K562 (cell line): ENCODE results near the gene NAB1. TPM values are rescaled to one million over a fixed set of nuclear protein-coding genes. Genes with fewer than 3 reads are reported as not detected.

Experiments
- ATAC-seq: fragments of 200-7000 bp; cut with Tn5 transposase; 3 replicates; pipeline ENCODE4 v1.9.1; 2020; ENCODE audit warnings: moderate library complexity
- BruUV-seq: library from RNA; stranded (reverse); fragments of 400-500 nt; replicated peaks from 2 replicates; lab custom pipeline; 2021; lab: Mats Ljungman, UMichigan
- CTCF ChIA-PET: fragments of 300-600 bp; formaldehyde crosslinking; extraction: SDS; loops from one replicate; lab custom pipeline; 2021; ENCODE audit warnings: low intra/inter-chr PET ratio; lab: Yijun Ruan, JAX
- POLR2A ChIA-PET: fragments of 300-600, 350-650 bp; sonication (Branson Sonifier 250); formaldehyde crosslinking; extraction: SDS; loops from one replicate; lab custom pipeline; 2021; ENCODE audit warnings: antibody characterized with exemption, inconsistent platforms; lab: Yijun Ruan, JAX
- DNase-seq, 4 experiments: peaks; one replicate each; pipeline versions ENCODE4 v3.0.0 to v3.0.0-alpha.2; 2011 to 2018; ENCODE audit warnings: low spot score in 3 of 4, mixed read lengths in 3 of 4; ENCODE audit errors: extremely low read depth in 1 of 4
- FAIRE-seq: peaks from 2 replicates; lab custom pipeline; 2011; peaks lifted over from hg19 to GRCh38; lab: Jason Lieb, UNC
- H2AFZ ChIP-seq: 2 replicates; pipeline ENCODE4 v1.6.0; 2011; ENCODE audit warnings: low read depth, low read length, control low read depth, inconsistent platforms
- H3K27ac ChIP-seq: fragments of 200-600 bp; 3 replicates; pipeline ENCODE4 v1.8.0; 2011; ENCODE audit warnings: low read depth, mild to moderate bottlenecking, control low read depth, inconsistent platforms, low read length, moderate library complexity, mixed read lengths; ENCODE audit errors: extremely low read depth
- H3K27me3 ChIP-seq, 2 experiments: fragments of 300-600 bp in 1 of 2; 2 replicates in 1 of 2; 3 replicates in 1 of 2; pipeline versions ENCODE4 v1.6.0 to v1.8.0; 2011; ENCODE audit warnings: inconsistent platforms in 2 of 2, low read length in 2 of 2, mild to moderate bottlenecking in 1 of 2, mixed read lengths in 1 of 2, moderate library complexity in 1 of 2; ENCODE audit not compliant: control insufficient read depth in 2 of 2, insufficient read depth in 2 of 2
- H3K36me3 ChIP-seq: fragments of 300-600 bp; 3 replicates; pipeline ENCODE4 v1.8.0; 2011; ENCODE audit warnings: mild to moderate bottlenecking, low read length, inconsistent platforms; ENCODE audit not compliant: control insufficient read depth, insufficient read depth
- H3K4me1 ChIP-seq, 2 experiments: fragments of 200-600 bp in 1 of 2; replicated peaks in 1 of 2; 2 replicates in 1 of 2; 3 replicates in 1 of 2; pipeline versions ENCODE4 v1.5.1 to v1.8.0; 2011; ENCODE audit warnings: inconsistent platforms in 2 of 2, low read length in 2 of 2, mild to moderate bottlenecking in 1 of 2, mixed read lengths in 1 of 2, moderate library complexity in 1 of 2; ENCODE audit not compliant: control insufficient read depth in 2 of 2, insufficient read depth in 2 of 2
- H3K4me2 ChIP-seq: 2 replicates; pipeline ENCODE4 v1.6.1; 2011; ENCODE audit warnings: low read length, control low read depth, inconsistent platforms, mixed read lengths; ENCODE audit not compliant: insufficient read depth
- H3K4me3 ChIP-seq: fragments of 200-600 bp; sonication (generic), shearing (Covaris generic); 2 replicates; pipeline ENCODE4 v1.5.1; 2016; ENCODE audit warnings: control low read depth, inconsistent platforms
- H3K79me2 ChIP-seq: fragments of 200-600 bp; 3 replicates; pipeline ENCODE4 v1.8.0; 2011; ENCODE audit warnings: low read length, inconsistent platforms; ENCODE audit not compliant: control insufficient read depth, insufficient read depth
- H3K9ac ChIP-seq, 2 experiments: 2 replicates each; pipeline versions ENCODE4 v1.6.0 to v1.6.1; 2011; ENCODE audit warnings: low read depth in 2 of 2, low read length in 2 of 2, control low read depth in 1 of 2, inconsistent platforms in 1 of 2, mild to moderate bottlenecking in 1 of 2, mixed read lengths in 1 of 2; ENCODE audit not compliant: insufficient read depth in 1 of 2
- H3K9me1 ChIP-seq: one replicate; pipeline ENCODE4 v1.6.0; 2011; ENCODE audit warnings: inconsistent platforms, mild to moderate bottlenecking, low read length, moderate library complexity; ENCODE audit not compliant: control insufficient read depth, insufficient read depth
- H3K9me3 ChIP-seq: replicated peaks from 2 replicates; pipeline ENCODE4 v1.5.1; 2011; ENCODE audit warnings: low read depth, low read length, inconsistent platforms; ENCODE audit not compliant: control insufficient read depth, insufficient read depth
- H4K20me1 ChIP-seq: replicated peaks from 2 replicates; pipeline ENCODE4 v1.6.1; 2011; ENCODE audit warnings: low read length, inconsistent platforms, mixed read lengths; ENCODE audit not compliant: control insufficient read depth, insufficient read depth
- BRCA1 ChIP-seq, 2 experiments: fragments of 450-650 bp in 1 of 2; sonication (generic) in 1 of 2; formaldehyde crosslinking in 1 of 2; IDR thresholded peaks; 2 replicates each; pipeline versions ENCODE4 v1.5.0 to v1.6.1; 2017 to 2020; ENCODE audit warnings: mild to moderate bottlenecking in 1 of 2, missing genetic modification reagents in 1 of 2
- EGR1 ChIP-seq: fragments of 450-650 bp; conservative IDR thresholded peaks from 2 replicates; pipeline ENCODE4 v1.6.1; 2017; ENCODE audit warnings: mild to moderate bottlenecking
- FOXA1 ChIP-seq: fragments of 450-650 bp; IDR thresholded peaks from 2 replicates; pipeline ENCODE4 v1.6.1; 2016; ENCODE audit warnings: mild to moderate bottlenecking, borderline replicate concordance
- MED1 ChIP-seq: sonication (generic); formaldehyde crosslinking; IDR thresholded peaks from 2 replicates; pipeline ENCODE4 v1.8.1; 2023; ENCODE audit warnings: missing genetic modification reagents, borderline replicate concordance
- MEIS2 ChIP-seq: fragments of 450-650 bp; IDR thresholded peaks from 2 replicates; pipeline ENCODE4 v1.6.1; 2014; ENCODE audit warnings: mild to moderate bottlenecking; ENCODE audit not compliant: partially characterized antibody
- MLLT1 ChIP-seq, 2 experiments: fragments of 450-650 bp; IDR thresholded peaks; 2 replicates each; pipeline ENCODE4 v1.6.1; 2016
- PBX2 ChIP-seq, 2 experiments: IDR thresholded peaks in 1 of 2; conservative IDR thresholded peaks in 1 of 2; 2 replicates each; pipeline ENCODE4 v1.6.1; 2016; ENCODE audit warnings: low read depth in 2 of 2, mild to moderate bottlenecking in 1 of 2, missing compliant biosample characterization in 1 of 2, missing genetic modification characterization in 1 of 2, moderate library complexity in 1 of 2
- RUNX1 ChIP-seq: sonication (generic); IDR thresholded peaks from 2 replicates; pipeline ENCODE4 v1.6.1; 2016; ENCODE audit warnings: antibody characterized with exemption, low read depth
- SOX6 ChIP-seq: fragments of 450-650 bp; IDR thresholded peaks from 2 replicates; pipeline ENCODE4 v1.6.1; 2014; ENCODE audit warnings: mild to moderate bottlenecking
- SRSF7 ChIP-seq: fragments of 200-400 bp; formaldehyde crosslinking; optimal IDR thresholded peaks from 2 replicates; pipeline ENCODE3; 2017; ENCODE audit warnings: mild to moderate bottlenecking, low read depth, low read length
- USF2 ChIP-seq: sonication (generic); formaldehyde crosslinking; IDR thresholded peaks from 2 replicates; pipeline ENCODE4 v1.5.0; 2020; ENCODE audit warnings: missing genetic modification reagents
- WGBS: fragments of 100-300 bp; shearing (Covaris generic); methylation state at CpG from one replicate; pipeline ENCODE4 v1.1.6; 2016; ENCODE audit warnings: low coverage, mixed read lengths; ENCODE audit not compliant: insufficient coverage; ENCODE audit errors: missing lambda C conversion rate; 5-methylcytosine and 5-hydroxymethylcytosine counted together
- in situ Hi-C: fragments of 300-500 bp; cut with MboI; formaldehyde crosslinking; loops from 4 replicates; pipeline ENCODE4 v1.15.0; 2018; ENCODE audit warnings: inconsistent platforms, mixed read lengths
- intact Hi-C: fragments of 100-400 bp; cut with micrococcal nuclease; formaldehyde crosslinking; loops from 2 replicates; pipeline ENCODE4 v1.14.2; 2022
- polyA plus RNA-seq, 8 experiments: library from polyadenylated mRNA; depleted of rRNA in 4 of 8; stranded (reverse) in 5 of 8; unstranded in 3 of 8; fragments of >200 nt; fragmentation: Nextera tagmentation in 2 of 8; fragmentation: Illumina TruSeq in 1 of 8; extraction: Ambion mirVana in 2 of 8; extraction: Trizol in 1 of 8; gene quantifications; 2 replicates each; pipeline versions ENCODE4 v1.2.1 to v1.2.3, GENCODE V29; 2011 to 2014; ENCODE audit warnings: inconsistent platforms in 1 of 8, missing spikeins in 1 of 8
- total RNA-seq, 7 experiments: library from RNA; depleted of rRNA in 6 of 7; stranded (reverse); fragments of >200 nt in 6 of 7; fragmentation: Illumina TruSeq in 2 of 7; extraction: Trizol in 2 of 7; gene quantifications; 2 replicates each; pipeline versions ENCODE4 v1.2.1 to v1.2.3, GENCODE V29; 2011 to 2021; ENCODE audit warnings: low replicate concordance in 1 of 7
- TF ChIP-seq, protein P1 (sequence below): fragments of 250-450 bp; sonication (Bioruptor Pico); IDR thresholded peaks from 2 replicates; pipeline ENCODE4 v1.5.0; 2021; ENCODE audit warnings: mild to moderate bottlenecking, borderline replicate concordance

Gene NAB1
- total and polyA plus RNA-seq, 9 of the 15 experiments (the other 6 are each of a cell fraction or from before 2014, with no cell fraction given), result 3.1 to 23.0 (median 16.3) TPM

DNA sequence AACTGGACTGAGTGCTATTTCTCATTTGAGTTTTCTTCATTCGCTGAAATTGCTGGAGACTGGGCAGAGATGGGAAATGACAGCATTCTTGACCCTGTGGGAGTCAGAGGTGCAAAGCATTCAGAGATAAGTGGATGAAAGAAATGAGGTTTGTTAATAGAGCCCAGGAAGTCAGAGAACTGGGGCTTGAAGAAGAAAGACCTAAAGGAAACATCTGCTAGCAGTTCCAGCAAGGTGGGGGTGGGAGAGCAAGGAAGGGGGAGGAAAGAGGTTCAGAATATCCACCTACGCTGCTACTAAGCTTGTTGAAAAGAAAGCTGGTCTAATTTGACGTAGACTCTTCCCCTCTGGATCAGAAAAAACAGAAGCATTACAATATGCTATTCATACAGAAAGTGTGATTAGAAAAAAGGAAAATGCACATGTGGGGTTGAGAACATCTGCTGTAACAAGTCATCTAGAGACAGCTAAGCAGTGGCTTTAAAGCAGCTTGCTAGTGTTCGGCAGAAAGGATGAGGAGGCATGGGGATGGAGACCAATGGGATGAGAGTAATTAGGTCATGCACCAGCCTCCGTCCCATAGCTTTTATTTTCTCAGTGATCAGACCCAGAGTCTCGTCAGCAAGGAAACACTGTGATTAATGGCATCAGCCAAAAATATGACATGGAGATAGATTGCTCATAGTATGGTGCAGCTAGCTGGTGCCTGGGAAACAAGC is 29.7 kb downstream of the NAB1 start:
- no peak for DNase-seq
- Histone ChIP-seq H2AFZ (no peak overlapping the region), H3K27ac (no peak overlapping the region), H4K20me1 (no peaks in the 10 kb centered on the region), H3K4me2 (no peak overlapping the region), H3K4me1 (peaks cover 0 to 10% of the 10 kb centered on the region in 2 experiments; a peak in 2 of 5 replicates), H3K79me2 (peaks cover 17% of the 10 kb centered on the region; the same call in 2 of the 3 replicates), H3K9me1 (no peaks in the 10 kb centered on the region), H3K4me3 (no peak overlapping the region), H3K9me3 (no peaks in the 10 kb centered on the region), H3K27me3 (no peaks in the 10 kb centered on the region), H3K36me3 (peaks cover 43% of the 10 kb centered on the region), H3K9ac (peak overlapping the region in 1 of 2 experiments; percentile 42; a peak in 1 of 4 replicates)
- in situ Hi-C loops, result no loop called here
- POLR2A ChIA-PET, result interaction anchor here (1.2 kb wide), 1 partner anchor 38 kb away, joined by 3 read pairs; no protein-coding TSS in a partner anchor
- intact Hi-C loops, result no loop called here
- BruUV-seq, result no TSS peak
- 59% methylated on average over 6 of the region's 6 CpGs for WGBS
- FAIRE-seq, result no peak
- no peak; the same call in 2 of the 3 replicates for ATAC-seq
- CTCF ChIA-PET, result interaction anchor here (0.5 kb wide), 1 partner anchor 940 kb away, joined by 3 read pairs; no protein-coding TSS in a partner anchor
- TF ChIP-seq PBX2 (CRISPR knock-in tag; IDR thresholded peaks at IDR 0.05; ENCODE audit: low read depth) (no peak), PBX2 (tag; conservative IDR thresholded peaks at IDR 0.05; ENCODE audit: low read depth) (peak; percentile 49; the same call in 1 of the 2 replicates), USF2 (CRISPR knock-in tag) (no peak), BRCA1 (IDR thresholded peaks at IDR 0.05) (no peak), BRCA1 (CRISPR knock-in tag; IDR thresholded peaks at IDR 0.05) (no peak), MED1 (CRISPR knock-in tag) (no peak), MLLT1 (IDR thresholded peaks at IDR 0.05) (no peak), MEIS2 (peak; percentile 65), RUNX1 (no peak), SRSF7 (no peak), EGR1 (0 out of 2 replicates have a peak, but pooled peaks have one; percentile 14), SOX6 (no peak), FOXA1 (no peak)
- TF ChIP-seq, protein P1, sequence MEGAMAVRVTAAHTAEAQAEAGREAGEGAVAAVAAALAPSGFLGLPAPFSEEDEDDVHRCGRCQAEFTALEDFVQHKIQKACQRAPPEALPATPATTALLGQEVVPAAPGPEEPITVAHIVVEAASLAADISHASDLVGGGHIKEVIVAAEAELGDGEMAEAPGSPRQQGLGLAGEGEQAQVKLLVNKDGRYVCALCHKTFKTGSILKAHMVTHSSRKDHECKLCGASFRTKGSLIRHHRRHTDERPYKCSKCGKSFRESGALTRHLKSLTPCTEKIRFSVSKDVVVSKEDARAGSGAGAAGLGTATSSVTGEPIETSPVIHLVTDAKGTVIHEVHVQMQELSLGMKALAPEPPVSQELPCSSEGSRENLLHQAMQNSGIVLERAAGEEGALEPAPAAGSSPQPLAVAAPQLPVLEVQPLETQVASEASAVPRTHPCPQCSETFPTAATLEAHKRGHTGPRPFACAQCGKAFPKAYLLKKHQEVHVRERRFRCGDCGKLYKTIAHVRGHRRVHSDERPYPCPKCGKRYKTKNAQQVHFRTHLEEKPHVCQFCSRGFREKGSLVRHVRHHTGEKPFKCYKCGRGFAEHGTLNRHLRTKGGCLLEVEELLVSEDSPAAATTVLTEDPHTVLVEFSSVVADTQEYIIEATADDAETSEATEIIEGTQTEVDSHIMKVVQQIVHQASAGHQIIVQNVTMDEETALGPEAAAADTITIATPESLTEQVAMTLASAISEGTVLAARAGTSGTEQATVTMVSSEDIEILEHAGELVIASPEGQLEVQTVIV (CRISPR knock-in tag), result no peak
